Ovary (tissue), 3 donors: ENCODE data around the gene TPSD1.
"Not testable (repeated sequence)": the region's sequence is repeated elsewhere in the genome, so short reads cannot be mapped to it uniquely, and the experiment has no call there.

Experiments used
- EP300 ChIP-seq: sonication (generic); formaldehyde crosslinking; IDR thresholded peaks from one replicate; pipeline ENCODE4 v1.6.1; 2017; ENCODE audit warnings: antibody characterized with exemption
- POLR2A ChIP-seq: fragments of 450-650 bp; IDR thresholded peaks from one replicate; pipeline ENCODE4 v1.6.1; 2017; ENCODE audit warnings: antibody characterized with exemption, mild to moderate bottlenecking, moderate library complexity
- TF ChIP-seq, protein P1 (sequence below), 3 donors: fragments of 450-650 bp in 2 of 3; fragments of 200-600 bp in 1 of 3; IDR thresholded peaks; one replicate each; pipeline versions ENCODE4 v1.5.1 to v1.8.0; 2016 to 2022; ENCODE audit warnings: antibody characterized with exemption in 3 of 3, mild to moderate bottlenecking in 1 of 3
- donor health status: DM: no; HTN: no; CAD: no.

DNA sequence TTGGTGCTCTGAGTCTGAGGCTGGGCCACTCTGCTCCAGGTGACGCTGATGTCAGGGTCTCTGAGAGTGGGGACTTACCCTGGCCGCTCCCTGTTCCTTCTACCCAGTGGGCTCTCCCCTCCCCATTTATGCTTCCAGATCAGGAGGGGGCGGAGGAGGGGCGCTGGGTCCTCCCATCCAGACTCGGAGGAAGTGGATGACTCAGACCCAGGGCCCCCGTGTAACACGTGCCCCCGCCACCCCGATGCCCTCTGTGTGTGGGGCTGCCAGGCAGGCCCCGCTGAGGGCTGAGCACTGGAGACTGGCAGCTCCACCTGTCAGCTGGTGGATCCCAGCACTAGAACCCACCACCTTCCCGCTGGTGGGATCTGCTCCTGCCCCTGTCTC is 25.8 kb upstream of the TPSD1 start, which contains the start of gene TPSB2:
- TF ChIP-seq, protein P1, sequence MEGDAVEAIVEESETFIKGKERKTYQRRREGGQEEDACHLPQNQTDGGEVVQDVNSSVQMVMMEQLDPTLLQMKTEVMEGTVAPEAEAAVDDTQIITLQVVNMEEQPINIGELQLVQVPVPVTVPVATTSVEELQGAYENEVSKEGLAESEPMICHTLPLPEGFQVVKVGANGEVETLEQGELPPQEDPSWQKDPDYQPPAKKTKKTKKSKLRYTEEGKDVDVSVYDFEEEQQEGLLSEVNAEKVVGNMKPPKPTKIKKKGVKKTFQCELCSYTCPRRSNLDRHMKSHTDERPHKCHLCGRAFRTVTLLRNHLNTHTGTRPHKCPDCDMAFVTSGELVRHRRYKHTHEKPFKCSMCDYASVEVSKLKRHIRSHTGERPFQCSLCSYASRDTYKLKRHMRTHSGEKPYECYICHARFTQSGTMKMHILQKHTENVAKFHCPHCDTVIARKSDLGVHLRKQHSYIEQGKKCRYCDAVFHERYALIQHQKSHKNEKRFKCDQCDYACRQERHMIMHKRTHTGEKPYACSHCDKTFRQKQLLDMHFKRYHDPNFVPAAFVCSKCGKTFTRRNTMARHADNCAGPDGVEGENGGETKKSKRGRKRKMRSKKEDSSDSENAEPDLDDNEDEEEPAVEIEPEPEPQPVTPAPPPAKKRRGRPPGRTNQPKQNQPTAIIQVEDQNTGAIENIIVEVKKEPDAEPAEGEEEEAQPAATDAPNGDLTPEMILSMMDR (IDR thresholded peaks at IDR 0.05): not testable (repeated sequence)
- TF ChIP-seq POLR2A, EP300: not testable (repeated sequence)
